H9 (cell line): ENCODE results near the gene GRAP2. TPM values are rescaled to one million over a fixed set of nuclear protein-coding genes. Genes with fewer than 3 reads are reported as not detected.
"Not testable (repeated sequence)": the region's sequence is repeated elsewhere in the genome, so short reads cannot be mapped to it uniquely, and the experiment has no call there.

Experiments
- DNase-seq: peaks from one replicate; pipeline ENCODE4 v3.0.0-alpha.2; 2017
- H2AFZ ChIP-seq: one replicate; pipeline ENCODE4 v1.6.1; 2013; ENCODE audit warnings: mild to moderate bottlenecking, low read length, control low read depth, moderate library complexity
- H2AK5ac ChIP-seq: 2 replicates; pipeline ENCODE4 v1.6.1; 2013; ENCODE audit warnings: low read length, control low read depth, mixed read lengths; ENCODE audit not compliant: insufficient read length
- H2BK120ac ChIP-seq: one replicate; pipeline ENCODE4 v1.6.1; 2013; ENCODE audit warnings: low read depth, mild to moderate bottlenecking, low read length, control low read depth, inconsistent platforms; ENCODE audit not compliant: poor library complexity, severe bottlenecking
- H2BK12ac ChIP-seq: 2 replicates; pipeline ENCODE4 v1.6.1; 2013; ENCODE audit warnings: low read length, control low read depth, mixed read lengths, low read depth; ENCODE audit not compliant: insufficient read length
- H2BK15ac ChIP-seq: 2 replicates; pipeline ENCODE4 v1.6.1; 2013; ENCODE audit warnings: low read depth, low read length, control low read depth
- H2BK20ac ChIP-seq: one replicate; pipeline ENCODE4 v1.6.1; 2013; ENCODE audit warnings: low read depth, mild to moderate bottlenecking, low read length, control low read depth, inconsistent platforms; ENCODE audit not compliant: poor library complexity, severe bottlenecking
- H2BK5ac ChIP-seq: 2 replicates; pipeline ENCODE4 v1.6.1; 2013; ENCODE audit warnings: low read length, control low read depth, mixed read lengths; ENCODE audit not compliant: insufficient read length
- H3K14ac ChIP-seq: 2 replicates; pipeline ENCODE4 v1.6.1; 2013; ENCODE audit warnings: low read length, control low read depth; ENCODE audit not compliant: insufficient read depth
- H3K18ac ChIP-seq: 2 replicates; pipeline ENCODE4 v1.6.1; 2013; ENCODE audit warnings: low read depth, mild to moderate bottlenecking, mixed read lengths, low read length, control low read depth; ENCODE audit not compliant: insufficient read length
- H3K23ac ChIP-seq: 2 replicates; pipeline ENCODE4 v1.6.1; 2013; ENCODE audit warnings: low read length, control low read depth, mixed read lengths, low read depth; ENCODE audit not compliant: insufficient read length
- H3K23me2 ChIP-seq: 2 replicates; pipeline ENCODE4 v1.6.1; 2013; ENCODE audit warnings: low read depth, mild to moderate bottlenecking, mixed read lengths, low read length, control low read depth; ENCODE audit not compliant: insufficient read length, poor library complexity, severe bottlenecking
- H3K27ac ChIP-seq: 2 replicates; pipeline ENCODE4 v1.5.1; 2013; ENCODE audit warnings: low read length, control low read depth, mixed read lengths, low read depth; ENCODE audit not compliant: insufficient read length
- H3K27me3 ChIP-seq: 2 replicates; pipeline ENCODE4 v1.6.1; 2013; ENCODE audit warnings: low read length, control low read depth, inconsistent platforms; ENCODE audit not compliant: insufficient read depth
- H3K4ac ChIP-seq: 2 replicates; pipeline ENCODE4 v1.6.1; 2013; ENCODE audit warnings: low read depth, mild to moderate bottlenecking, control low read depth, inconsistent platforms, low read length, moderate library complexity
- H3K4me1 ChIP-seq: 2 replicates; pipeline ENCODE4 v1.6.1; 2013; ENCODE audit warnings: low read length, control low read depth, inconsistent platforms; ENCODE audit not compliant: insufficient read depth
- H3K4me2 ChIP-seq: 2 replicates; pipeline ENCODE4 v1.6.1; 2013; ENCODE audit warnings: low read length, control low read depth, mixed read lengths; ENCODE audit not compliant: insufficient read length, insufficient read depth
- H3K56ac ChIP-seq: 2 replicates; pipeline ENCODE4 v1.6.1; 2013; ENCODE audit warnings: low read depth, mild to moderate bottlenecking, mixed read lengths, low read length, control low read depth; ENCODE audit not compliant: insufficient read length
- H3K79me1 ChIP-seq: 2 replicates; pipeline ENCODE4 v1.6.1; 2013; ENCODE audit warnings: low read depth, mild to moderate bottlenecking, moderate library complexity, low read length, control low read depth, inconsistent platforms; ENCODE audit not compliant: insufficient read depth, poor library complexity, severe bottlenecking
- H3K79me2 ChIP-seq: 2 replicates; pipeline ENCODE4 v1.6.1; 2013; ENCODE audit warnings: low read length, control low read depth, inconsistent platforms; ENCODE audit not compliant: insufficient read depth
- H3K9ac ChIP-seq: 2 replicates; pipeline ENCODE4 v1.6.1; 2013; ENCODE audit warnings: low read length, control low read depth, mixed read lengths; ENCODE audit not compliant: insufficient read length; ENCODE audit errors: extremely low read depth
- H3K9me3 ChIP-seq: one replicate; pipeline ENCODE4 v1.6.1; 2013; ENCODE audit warnings: low read depth, low read length, inconsistent platforms; ENCODE audit not compliant: control insufficient read depth
- H3T11ph ChIP-seq: one replicate; pipeline ENCODE4 v1.6.1; 2013; ENCODE audit warnings: mild to moderate bottlenecking, low read length, control low read depth, inconsistent platforms
- H4K20me1 ChIP-seq: one replicate; pipeline ENCODE4 v1.6.1; 2013; ENCODE audit not compliant: control insufficient read depth, insufficient read length, insufficient read depth
- H4K5ac ChIP-seq: 2 replicates; pipeline ENCODE4 v1.6.1; 2013; ENCODE audit warnings: low read depth, mild to moderate bottlenecking, mixed read lengths, low read length, control low read depth; ENCODE audit not compliant: insufficient read length
- H4K8ac ChIP-seq: replicated peaks from 2 replicates; pipeline ENCODE4 v1.6.1; 2013; ENCODE audit warnings: low read length, control low read depth, mixed read lengths, low read depth; ENCODE audit not compliant: insufficient read length
- H4K91ac ChIP-seq: 2 replicates; pipeline ENCODE4 v1.6.1; 2013; ENCODE audit warnings: low read depth, mild to moderate bottlenecking, moderate library complexity, mixed read lengths, low read length, control low read depth; ENCODE audit not compliant: insufficient read length
- H3K27ac Mint-ChIP-seq, 3 experiments: 2 replicates in 2 of 3; 3 replicates in 1 of 3; pipeline ENCODE4 v1.8.0; 2020 to 2021; ENCODE audit warnings: mixed read lengths in 3 of 3, mild to moderate bottlenecking in 1 of 3, moderate library complexity in 1 of 3
- H3K27me3 Mint-ChIP-seq: 2 replicates; pipeline ENCODE4 v1.8.0; 2021; ENCODE audit warnings: low read depth, mild to moderate bottlenecking, moderate library complexity, mixed read lengths
- H3K36me3 Mint-ChIP-seq, 3 experiments: 2 replicates in 2 of 3; 3 replicates in 1 of 3; pipeline ENCODE4 v1.8.0; 2020 to 2021; ENCODE audit warnings: low read depth in 3 of 3, mixed read lengths in 3 of 3; ENCODE audit not compliant: insufficient read depth in 1 of 3
- H3K4me1 Mint-ChIP-seq, 2 experiments: 2 replicates each; pipeline ENCODE4 v1.8.0; 2020; ENCODE audit warnings: mixed read lengths in 2 of 2
- H3K4me3 Mint-ChIP-seq, 2 experiments: 2 replicates in 1 of 2; 3 replicates in 1 of 2; pipeline ENCODE4 v1.8.0; 2020 to 2021; ENCODE audit warnings: mild to moderate bottlenecking in 2 of 2, mixed read lengths in 2 of 2, moderate library complexity in 1 of 2
- H3K9me3 Mint-ChIP-seq, 2 experiments: 2 replicates in 1 of 2; 3 replicates in 1 of 2; pipeline ENCODE4 v1.8.0; 2020; ENCODE audit warnings: mild to moderate bottlenecking in 2 of 2, mixed read lengths in 2 of 2, moderate library complexity in 1 of 2
- WGBS: extraction: QIAGEN DNeasy Blood & Tissue Kit; methylation state at CpG from one replicate; pipeline ENCODE4 v1.1.7; 2013; ENCODE audit warnings: missing lambda C conversion rate, low lambda C conversion rate, mixed read lengths; ENCODE audit not compliant: insufficient read length; ENCODE audit errors: extremely low coverage; 5-methylcytosine and 5-hydroxymethylcytosine counted together
- total RNA-seq: library from RNA; stranded (reverse); gene quantifications from 2 replicates; pipeline ENCODE4 v1.2.1, GENCODE V29; 2021
- TF ChIP-seq, protein P1 (sequence below): fragments of 200-600 bp; sonication (generic); conservative IDR thresholded peaks from 3 replicates; pipeline ENCODE4 v1.8.0; 2021; ENCODE audit warnings: antibody characterized with exemption, mild to moderate bottlenecking

The GRAP2 gene
- total RNA-seq, 1 experiment from 2014 or later: not detected

DNA sequence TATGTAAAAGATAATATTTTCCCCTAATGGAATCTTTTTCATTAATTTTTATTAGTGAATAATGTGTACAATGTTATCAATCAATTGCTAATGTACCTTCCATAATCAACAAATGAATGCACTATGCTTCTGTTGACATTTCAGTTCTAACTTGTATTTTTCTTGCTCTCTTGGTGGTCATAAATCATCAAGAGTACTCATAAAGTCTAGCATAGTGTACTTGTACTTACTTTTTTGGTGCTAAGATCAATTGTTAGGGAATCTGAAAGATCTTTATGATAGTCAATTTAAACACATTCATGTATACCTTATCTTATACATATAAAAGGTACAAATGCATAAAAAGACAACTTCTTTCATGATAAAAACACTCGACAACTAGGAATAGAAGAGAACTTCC is 17.8 kb upstream of the GRAP2 start:
- H3K27me3 Mint-ChIP-seq: peaks cover 15% of the 10 kb centered on the region
- no peaks in the 10 kb centered on the region for H3K9me3 ChIP-seq

DNA sequence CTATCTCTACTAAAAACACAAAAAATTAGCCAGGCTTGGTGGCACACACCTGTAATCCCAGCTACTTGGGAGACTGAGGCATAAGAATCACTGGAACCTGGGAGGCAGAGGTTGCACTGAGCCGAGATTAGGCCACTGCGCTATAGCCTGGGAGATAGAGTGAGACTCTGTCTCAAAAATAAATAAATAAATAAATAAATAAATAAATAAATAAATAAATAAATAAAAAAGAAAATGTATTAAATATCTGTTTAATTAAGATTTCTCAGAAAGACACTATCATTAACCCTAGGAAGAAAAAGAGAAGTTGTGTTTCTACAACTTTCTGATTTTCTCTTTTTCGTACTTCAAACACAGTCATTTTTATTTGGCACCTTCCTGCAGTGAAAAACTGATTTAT is 11.0 kb upstream of the GRAP2 start:
- H3K56ac ChIP-seq, H2BK20ac ChIP-seq, H3K18ac ChIP-seq, H3K23me2 ChIP-seq, H2BK15ac ChIP-seq, H4K5ac ChIP-seq, DNase-seq, H3K4me1 ChIP-seq, H4K8ac ChIP-seq, H2BK12ac ChIP-seq, H3T11ph ChIP-seq, H2BK5ac ChIP-seq, H4K91ac ChIP-seq, H3K36me3 Mint-ChIP-seq, H3K9me3 Mint-ChIP-seq, H2AFZ ChIP-seq, H3K79me1 ChIP-seq, H4K20me1 ChIP-seq, H3K4me1 Mint-ChIP-seq, H3K23ac ChIP-seq, H3K27ac Mint-ChIP-seq, H3K4ac ChIP-seq, H2BK120ac ChIP-seq, H3K14ac ChIP-seq, H3K4me2 ChIP-seq, H3K4me3 Mint-ChIP-seq, H2AK5ac ChIP-seq, H3K79me2 ChIP-seq, H3K9ac ChIP-seq, H3K9me3 ChIP-seq, H3K27me3 ChIP-seq, H3K27ac ChIP-seq: not testable (repeated sequence)
- peaks cover 11% of the 10 kb centered on the region; the same call in 1 of the 2 replicates for H3K27me3 Mint-ChIP-seq
- no CpG with 5 or more reads among the region's 3 CpGs for WGBS

More for the DNA sequence above, 17.8 kb upstream of the GRAP2 start:
- H2BK20ac ChIP-seq: no peak overlapping the region
- H2BK12ac ChIP-seq: no peak overlapping the region
- no peak for DNase-seq
- no peaks in the 10 kb centered on the region for H3K79me2 ChIP-seq
- no peak overlapping the region for H2BK5ac ChIP-seq
- no peak overlapping the region for H2AFZ ChIP-seq
- H3K23ac ChIP-seq: no peak overlapping the region
- H3K4ac ChIP-seq: no peak overlapping the region
- WGBS: no CpG with 5 or more reads among the region's 1 CpG
- H3K56ac ChIP-seq: no peak overlapping the region
- no peaks in the 10 kb centered on the region for H3K23me2 ChIP-seq
- no peak overlapping the region for H2BK15ac ChIP-seq
- H3K27ac ChIP-seq: no peak overlapping the region
- H3K14ac ChIP-seq: no peak overlapping the region
- H4K20me1 ChIP-seq: no peaks in the 10 kb centered on the region
- H3K27me3 ChIP-seq: no peaks in the 10 kb centered on the region
- Mint-ChIP-seq H3K36me3 (no peaks in the 10 kb centered on the region), H3K4me3 (no peak overlapping the region), H3K4me1 (no peaks in the 10 kb centered on the region), H3K27ac (no peak overlapping the region), H3K9me3 (no peaks in the 10 kb centered on the region)
- no peak overlapping the region for H2BK120ac ChIP-seq
- no peaks in the 10 kb centered on the region for H3K4me1 ChIP-seq
- H3K79me1 ChIP-seq: no peaks in the 10 kb centered on the region
- no peak overlapping the region for H4K91ac ChIP-seq
- no peak overlapping the region for H3K9ac ChIP-seq
- no peak overlapping the region for H4K5ac ChIP-seq
- no peak overlapping the region for H4K8ac ChIP-seq
- no peak overlapping the region for H3K18ac ChIP-seq
- no peak overlapping the region for H3T11ph ChIP-seq
- no peak overlapping the region for H2AK5ac ChIP-seq
- TF ChIP-seq, protein P1, sequence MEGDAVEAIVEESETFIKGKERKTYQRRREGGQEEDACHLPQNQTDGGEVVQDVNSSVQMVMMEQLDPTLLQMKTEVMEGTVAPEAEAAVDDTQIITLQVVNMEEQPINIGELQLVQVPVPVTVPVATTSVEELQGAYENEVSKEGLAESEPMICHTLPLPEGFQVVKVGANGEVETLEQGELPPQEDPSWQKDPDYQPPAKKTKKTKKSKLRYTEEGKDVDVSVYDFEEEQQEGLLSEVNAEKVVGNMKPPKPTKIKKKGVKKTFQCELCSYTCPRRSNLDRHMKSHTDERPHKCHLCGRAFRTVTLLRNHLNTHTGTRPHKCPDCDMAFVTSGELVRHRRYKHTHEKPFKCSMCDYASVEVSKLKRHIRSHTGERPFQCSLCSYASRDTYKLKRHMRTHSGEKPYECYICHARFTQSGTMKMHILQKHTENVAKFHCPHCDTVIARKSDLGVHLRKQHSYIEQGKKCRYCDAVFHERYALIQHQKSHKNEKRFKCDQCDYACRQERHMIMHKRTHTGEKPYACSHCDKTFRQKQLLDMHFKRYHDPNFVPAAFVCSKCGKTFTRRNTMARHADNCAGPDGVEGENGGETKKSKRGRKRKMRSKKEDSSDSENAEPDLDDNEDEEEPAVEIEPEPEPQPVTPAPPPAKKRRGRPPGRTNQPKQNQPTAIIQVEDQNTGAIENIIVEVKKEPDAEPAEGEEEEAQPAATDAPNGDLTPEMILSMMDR: no peak
- H3K4me2 ChIP-seq: no peak overlapping the region
